SU-DHL-6 (cell line): Measurements from ENCODE around the gene UQCRC1.

Experiments used
- CTCF ChIP-seq: fragments of 200-600 bp; sonication (generic); IDR thresholded peaks from one replicate; pipeline ENCODE4 v1.5.1; 2017; ENCODE audit warnings: antibody characterized with exemption, mild to moderate bottlenecking, low read length, moderate library complexity; ENCODE audit not compliant: insufficient read depth, poor library complexity, severe bottlenecking
- EZH2phosphoT487 ChIP-seq: fragments of 200-600 bp; sonication (generic), shearing (Covaris generic); conservative IDR thresholded peaks from 2 replicates; pipeline ENCODE4 v1.6.1; 2018; ENCODE audit warnings: mild to moderate bottlenecking, antibody characterized with exemption, low read length, moderate library complexity, mixed read lengths

- TF ChIP-seq CTCF (no peak), EZH2phosphoT487 (no peak)
Observed at GRCh38 chr3:48630833-48631232, 21.4 kb upstream of the UQCRC1 start.
